NOMO-1 treated with DMSO at 0.1 percent for 48 hours (cell line): ENCODE data around the gene USP32.
A peak's percentile ranks its signal among the peaks of the same experiment; 100 is the strongest.
"Not testable (repeated sequence)": the region's sequence is repeated elsewhere in the genome, so short reads cannot be mapped to it uniquely, and the experiment has no call there.

Source experiments
- DNase-seq: peaks from one replicate; lab custom pipeline; 2025; ENCODE audit not compliant: unreplicated experiment; lab: John Stamatoyannopoulos, UW

Gene USP32

GRCh38 chr17:60342492-60342891, 49.4 kb downstream of the USP32 start:
- DNase-seq = not testable (repeated sequence)

- no peak for DNase-seq
Measured at GRCh38 chr17:60335289-60335688, 56.6 kb downstream of the USP32 start.

DNA sequence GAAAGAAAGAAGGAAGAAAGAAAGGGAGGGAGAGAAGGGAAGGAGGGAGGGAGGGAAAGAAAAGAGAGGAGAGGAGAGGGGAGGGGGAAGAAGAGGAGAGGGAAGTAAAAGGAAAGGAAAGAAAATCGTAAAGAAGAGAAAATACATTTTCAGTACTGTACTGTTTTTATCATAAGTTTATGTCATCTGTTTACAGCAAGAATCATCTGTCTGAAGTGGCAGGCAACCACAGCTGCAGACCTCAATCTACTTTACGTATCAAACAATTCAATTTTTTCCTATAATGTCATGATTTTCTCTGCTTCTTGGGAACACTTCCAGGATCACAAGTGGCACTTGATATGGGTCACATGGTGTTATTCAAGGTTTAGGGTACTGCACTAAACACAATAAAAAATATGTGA, 58.3 kb downstream of the USP32 start:
- no peak for DNase-seq

- not testable (repeated sequence) for DNase-seq
Measured at GRCh38 chr17:60333072-60333471, 58.9 kb downstream of the USP32 start.

GRCh38 chr17:60332574-60332973, 59.4 kb downstream of the USP32 start:
- DNase-seq = no peak

DNA sequence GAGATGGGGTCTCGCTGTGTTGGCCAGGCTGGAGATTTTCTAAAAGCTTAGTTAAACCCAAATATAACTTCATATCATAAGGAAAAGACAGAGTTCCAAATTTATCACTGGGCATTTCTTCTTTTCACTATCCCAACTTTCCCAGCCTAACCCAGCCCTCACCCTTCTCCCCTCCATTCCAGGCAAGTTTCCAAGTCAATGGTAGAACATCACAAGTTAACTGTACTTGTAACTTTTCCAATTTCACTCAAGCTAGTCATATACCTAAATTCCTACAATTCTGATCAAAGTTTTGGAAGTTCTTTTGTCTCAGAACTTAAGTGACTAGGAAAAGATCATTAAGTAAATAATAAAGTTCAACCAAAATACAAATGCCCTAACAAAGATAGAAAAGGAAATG, 61.2 kb downstream of the USP32 start:
- no peak for DNase-seq

GRCh38 chr17:60328679-60329078, 63.3 kb downstream of the USP32 start:
- no peak for DNase-seq

DNA sequence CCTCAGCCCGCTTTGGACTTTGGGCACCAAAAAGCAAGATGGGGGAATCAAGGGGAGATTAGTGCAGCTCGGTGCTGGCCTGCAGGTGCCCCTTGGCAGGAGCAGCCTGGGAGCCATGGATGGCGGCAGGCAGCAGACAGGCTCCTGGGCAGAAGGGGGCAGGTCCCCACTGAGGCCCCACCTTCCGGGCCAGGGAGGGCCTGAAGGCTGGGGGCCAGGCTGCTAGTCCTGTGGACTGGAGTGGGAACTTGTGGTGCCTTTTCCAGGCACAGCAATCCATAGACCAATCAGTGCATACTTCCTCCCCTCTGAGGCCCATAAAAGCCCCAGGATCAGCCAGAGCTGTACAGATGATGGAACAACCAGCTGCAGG, 64.0 kb downstream of the USP32 start:
- DNase-seq = no peak

DNA sequence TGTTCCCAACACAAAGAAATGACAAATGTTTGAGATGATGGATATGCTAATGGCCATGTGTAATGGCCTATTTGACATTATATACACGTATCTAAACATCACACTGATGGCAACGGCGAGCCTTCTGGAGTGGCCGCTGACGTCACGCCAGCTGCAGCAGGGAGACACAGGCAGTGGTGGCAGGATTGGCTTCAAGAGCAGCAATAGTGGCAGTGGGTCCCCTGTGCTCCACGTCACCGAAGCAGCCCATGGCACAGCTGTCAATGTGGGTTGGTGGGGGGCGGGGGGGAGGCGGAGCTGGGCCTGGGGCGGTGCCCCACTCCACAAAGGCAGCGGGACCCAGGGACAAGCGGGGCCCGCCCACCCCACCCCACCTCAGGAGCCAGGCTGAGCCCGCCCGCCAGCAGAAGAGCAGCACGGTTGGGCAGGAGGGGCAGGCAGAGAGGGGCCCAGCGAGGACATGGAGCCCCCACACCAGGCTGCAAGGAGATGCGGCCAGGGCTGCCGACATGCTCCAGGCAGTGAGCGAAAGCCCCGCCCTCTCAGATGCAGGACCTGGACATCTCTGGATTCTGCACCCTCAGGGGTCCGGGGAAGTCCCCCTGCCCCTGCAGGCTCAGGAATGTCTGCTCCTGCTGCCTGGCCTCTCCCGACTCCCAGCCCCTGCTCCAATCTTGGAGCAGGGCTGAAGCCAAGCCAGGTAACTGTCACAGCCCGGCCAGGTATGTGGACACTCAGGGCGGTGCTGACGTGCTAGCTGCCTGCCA, 64.6 kb downstream of the USP32 start:
- no peak for DNase-seq

- DNase-seq = no peak
Measured at GRCh38 chr17:60326702-60327101, 65.2 kb downstream of the USP32 start.

GRCh38 chr17:60325730-60326524, 66.0 kb downstream of the USP32 start:
- no peak for DNase-seq

DNA sequence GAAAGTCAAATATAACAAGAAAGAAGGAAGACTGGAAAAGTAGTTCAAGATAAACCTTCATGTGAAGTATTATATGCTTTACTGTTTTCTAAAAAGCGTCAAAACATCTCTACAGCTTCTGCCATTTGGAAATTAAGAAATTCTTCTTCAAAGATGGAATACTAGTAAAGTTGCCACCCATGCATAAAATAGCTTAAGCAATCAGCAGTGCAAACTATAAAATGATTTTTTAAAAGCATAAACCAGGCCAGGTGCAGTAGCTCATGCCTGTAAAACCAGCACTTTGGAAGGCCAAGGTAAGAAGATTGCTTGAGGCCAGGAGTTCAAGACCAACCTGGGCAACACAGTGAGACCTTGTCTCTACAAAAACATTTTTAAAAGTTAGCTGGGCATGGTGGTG, 68.2 kb downstream of the USP32 start:
- DNase-seq = no peak

DNA sequence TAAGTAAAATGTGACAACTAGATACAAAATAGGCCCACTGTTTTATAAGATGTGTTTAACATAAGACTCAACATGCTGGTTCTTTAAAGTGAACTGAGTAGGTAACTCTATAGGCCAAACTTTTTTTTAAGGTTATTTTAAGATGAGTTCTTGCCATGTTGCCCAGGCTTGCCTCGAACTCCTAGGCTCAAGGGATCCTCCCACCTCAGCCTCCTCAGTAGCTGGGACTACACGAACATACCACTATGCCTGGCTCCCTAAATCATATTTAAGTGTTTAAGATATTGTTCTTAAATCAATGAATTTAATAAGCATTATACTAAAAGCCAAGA, 69.9 kb downstream of the USP32 start:
- no peak for DNase-seq

- no peak for DNase-seq
Measured at GRCh38 chr17:60321336-60322055, 70.4 kb downstream of the USP32 start.

DNA sequence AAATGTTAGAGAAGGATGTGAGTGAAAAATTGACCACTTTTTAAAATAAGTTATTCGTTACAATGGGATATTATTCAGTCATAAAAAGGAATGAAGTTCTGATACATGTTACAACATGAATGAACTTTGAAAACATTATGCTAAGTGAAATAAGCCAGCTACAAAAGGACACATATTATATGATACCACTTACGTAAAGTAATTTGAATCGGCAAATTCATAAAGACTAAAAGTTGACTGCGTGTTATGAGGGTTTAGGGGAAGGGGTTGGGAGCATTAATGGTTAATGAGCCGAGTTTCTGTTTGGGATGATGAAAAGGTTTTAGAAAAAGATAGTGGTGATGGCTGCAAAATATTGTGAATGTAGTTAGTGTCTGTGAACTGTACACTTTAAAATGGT, 73.1 kb downstream of the USP32 start:
- DNase-seq = no peak

DNA sequence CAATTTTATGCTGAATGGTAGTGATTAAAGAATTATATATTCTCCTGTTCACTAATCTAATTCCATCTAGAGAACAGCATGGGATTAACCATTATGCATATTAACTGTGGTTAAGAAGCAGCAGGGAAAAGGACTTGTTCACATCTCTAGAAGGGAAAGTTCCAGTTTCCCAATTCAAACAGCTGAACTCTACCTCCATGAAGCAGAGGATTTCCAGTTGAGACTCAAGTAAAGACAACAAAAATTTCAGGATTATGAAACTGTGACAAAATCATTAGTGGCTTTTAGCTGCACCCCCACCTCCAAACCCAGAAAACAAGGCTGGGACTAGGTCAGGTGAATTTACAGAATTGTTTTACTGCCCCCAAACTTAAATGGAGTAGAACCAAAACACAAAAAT, 73.6 kb downstream of the USP32 start:
- DNase-seq = no peak

DNA sequence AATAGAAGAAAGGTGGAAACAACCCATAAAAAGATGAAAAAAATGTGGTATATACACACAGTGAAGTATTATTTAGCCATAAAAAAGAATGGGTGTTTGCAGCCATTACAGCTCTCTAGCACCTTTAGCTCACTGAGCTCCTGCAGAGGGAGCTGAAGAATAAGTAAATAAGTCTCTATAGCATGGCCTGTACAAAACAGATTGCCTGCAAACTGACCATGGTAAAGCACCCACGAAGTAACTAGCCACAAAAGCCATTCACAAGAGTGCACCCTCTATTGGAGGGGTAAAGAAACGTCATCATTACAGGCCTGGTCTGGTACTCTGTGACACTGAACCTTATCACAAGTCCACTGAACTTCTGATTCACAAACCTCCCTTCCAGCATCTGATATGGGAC, 76.3 kb downstream of the USP32 start:
- DNase-seq = no peak

DNA sequence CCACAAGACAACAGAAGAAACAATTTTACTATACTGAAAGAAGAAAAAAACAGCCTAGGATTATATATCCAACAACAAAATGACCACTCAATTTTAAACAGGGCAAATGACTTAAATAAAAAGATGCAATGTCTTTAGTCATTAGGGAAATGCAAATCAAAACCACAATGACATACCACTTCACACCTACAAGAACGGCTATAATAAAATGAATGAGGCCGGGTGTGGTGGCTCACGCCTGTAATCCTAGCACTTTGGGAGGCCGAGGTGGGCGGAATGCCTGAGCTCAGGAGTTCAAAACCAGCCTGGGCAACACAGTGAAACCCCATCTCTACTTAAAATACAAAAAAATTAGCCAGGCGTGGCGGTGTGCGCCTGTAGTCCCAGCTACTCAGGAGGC, 77.0 kb downstream of the USP32 start:
- DNase-seq = not testable (repeated sequence)

GRCh38 chr17:60314423-60314822, 77.5 kb downstream of the USP32 start:
- DNase-seq = no peak

GRCh38 chr17:60311936-60312335, 80.0 kb downstream of the USP32 start:
- DNase-seq = no peak

DNA sequence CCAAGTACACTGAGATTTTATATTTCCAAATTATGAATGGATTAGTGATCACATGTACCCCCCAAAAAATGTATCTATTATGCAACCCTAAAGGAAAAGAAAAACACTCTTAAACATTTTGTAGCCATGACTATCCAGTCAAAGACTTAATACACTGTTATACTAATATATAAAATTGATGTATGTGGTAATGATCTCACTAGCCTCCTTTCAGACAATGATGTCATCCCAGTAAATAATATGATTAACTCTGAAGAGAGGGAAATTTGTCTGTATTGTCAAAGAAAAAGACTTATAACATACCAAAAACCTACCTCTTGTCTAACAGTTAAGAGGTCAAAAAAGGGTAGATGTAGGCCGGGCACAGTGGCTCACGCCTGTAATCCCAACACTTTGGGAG, 80.7 kb downstream of the USP32 start:
- no peak for DNase-seq

DNA sequence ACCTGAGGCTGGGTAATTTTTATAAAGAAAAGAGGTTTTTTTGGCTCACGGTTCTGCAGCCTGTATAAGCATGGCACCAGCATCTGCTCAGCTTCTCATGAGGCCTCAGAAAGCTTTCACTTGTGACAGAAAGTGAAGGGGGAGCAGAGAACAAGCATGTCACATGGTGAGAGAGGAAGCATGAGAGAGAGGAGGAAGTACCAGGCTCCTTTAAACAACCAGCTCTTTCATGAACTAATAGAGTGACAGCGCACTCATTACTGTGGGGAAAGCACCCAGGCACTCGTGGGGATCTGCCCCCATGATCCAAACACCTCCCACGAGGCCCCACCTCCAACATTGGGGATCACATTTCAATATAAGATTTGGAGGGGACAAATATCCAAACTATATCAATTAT, 86.8 kb downstream of the USP32 start:
- peak; percentile 81 for DNase-seq
